Activated CD4-positive, alpha-beta memory T cell treated with anti-CD3 and anti-CD28 coated beads, Interleukin-2, amount 10 ng/mL, durations not matched to agents 7 days and 5 days (primary cell): ENCODE results near the gene FRMD4B. TPM values are rescaled to one million over a fixed set of nuclear protein-coding genes. Genes with fewer than 3 reads are reported as not detected.
A peak's percentile ranks its signal among the peaks of the same experiment; 100 is the strongest.

Experiments used
- CTCF ChIA-PET: fragments of 350-600 bp; sonication (Branson Sonifier 250); formaldehyde crosslinking; loops from one replicate; lab custom pipeline; 2021; ENCODE audit warnings: antibody characterized with exemption, inconsistent platforms; lab: Charles Lee
- POLR2A ChIA-PET: fragments of 350-600 bp; sonication (Branson Sonifier 250); formaldehyde crosslinking; loops from one replicate; lab custom pipeline; 2021; ENCODE audit warnings: antibody characterized with exemption; lab: Charles Lee
- DNase-seq: peaks from one replicate; pipeline ENCODE4 v3.0.0-alpha.2; 2020
- H3K27ac Mint-ChIP-seq: one replicate; pipeline ENCODE4 v1.8.0; 2021; ENCODE audit warnings: mild to moderate bottlenecking, mixed read lengths
- H3K27me3 Mint-ChIP-seq: one replicate; pipeline ENCODE4 v1.8.0; 2021; ENCODE audit warnings: mixed read lengths
- H3K36me3 Mint-ChIP-seq: one replicate; pipeline ENCODE4 v1.8.0; 2021; ENCODE audit warnings: low read depth, mixed read lengths
- H3K4me1 Mint-ChIP-seq: one replicate; pipeline ENCODE4 v1.8.0; 2021; ENCODE audit warnings: mixed read lengths
- H3K4me3 Mint-ChIP-seq: one replicate; pipeline ENCODE4 v1.8.0; 2021; ENCODE audit warnings: mild to moderate bottlenecking, mixed read lengths
- H3K9me3 Mint-ChIP-seq: one replicate; pipeline ENCODE4 v1.8.0; 2021; ENCODE audit warnings: mixed read lengths
- total RNA-seq, 2 experiments: library from RNA; stranded (reverse); gene quantifications; one replicate each; pipeline ENCODE4 v1.2.3, GENCODE V29; 2021

The FRMD4B gene
- total RNA-seq, 2 experiments from 2014 or later, result 69.5 to 72.4 TPM

GRCh38 chr3:69179740-69180372 lies 206.0 kb downstream of the FRMD4B start:
- peaks cover 50% of the 10 kb centered on the region for H3K4me1 Mint-ChIP-seq
- CTCF ChIA-PET, result interaction anchor here (1.2 to 1.9 kb wide), 3 partner anchors 14 to 20 kb away, joined by 3 to 5 read pairs (median 4); no protein-coding TSS in a partner anchor

GRCh38 chr3:69178838-69179739 lies 206.8 kb downstream of the FRMD4B start:
- no peaks in the 10 kb centered on the region for H3K27me3 Mint-ChIP-seq
- H3K4me1 Mint-ChIP-seq, result peaks cover 50% of the 10 kb centered on the region
- CTCF ChIA-PET, result interaction anchor here (1.2 to 1.9 kb wide), 5 partner anchors 14 to 130 kb away, joined by 3 to 5 read pairs (median 4); no protein-coding TSS in a partner anchor
- H3K9me3 Mint-ChIP-seq, result no peaks in the 10 kb centered on the region
- peaks cover 80% of the 10 kb centered on the region for H3K36me3 Mint-ChIP-seq
- H3K27ac Mint-ChIP-seq, result peak overlapping the region; percentile 12
- DNase-seq, result no peak
- POLR2A ChIA-PET, result interaction anchor here (0.7 to 1.3 kb wide), 5 partner anchors 19 to 127 kb away, joined by 3 to 4 read pairs (median 3); no protein-coding TSS in a partner anchor
- no peak overlapping the region for H3K4me3 Mint-ChIP-seq

More at GRCh38 chr3:69179740-69180372, 206.0 kb downstream of the FRMD4B start:
- Mint-ChIP-seq H3K36me3 (peaks cover 81% of the 10 kb centered on the region), H3K27me3 (no peaks in the 10 kb centered on the region), H3K27ac (no peak overlapping the region), H3K9me3 (no peaks in the 10 kb centered on the region), H3K4me3 (no peak overlapping the region)
- no peak for DNase-seq
- POLR2A ChIA-PET, result interaction anchor here (1.0 to 1.2 kb wide), 3 partner anchors 18 to 126 kb away, joined by 3 to 4 read pairs (median 3); no protein-coding TSS in a partner anchor

DNA sequence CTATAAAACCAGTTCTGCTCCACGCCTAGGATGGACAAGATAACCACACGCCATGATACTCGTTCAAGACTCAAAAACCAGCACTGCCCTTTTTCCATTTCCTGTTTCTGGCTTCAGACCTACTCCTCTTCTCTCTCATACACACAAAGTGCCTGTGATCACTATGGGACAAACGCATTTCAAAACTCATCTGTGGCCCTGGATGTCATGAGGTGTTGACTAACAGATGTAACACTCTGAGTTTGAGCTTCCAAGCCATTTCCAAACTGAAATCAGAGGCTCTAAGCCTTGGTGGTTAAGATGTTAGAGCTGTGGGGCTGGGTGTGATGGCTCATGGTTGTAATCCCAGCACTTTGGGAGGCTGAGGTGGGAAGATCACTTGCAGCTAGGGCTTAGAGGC lies 207.8 kb downstream of the FRMD4B start:
- H3K27me3 Mint-ChIP-seq, result no peaks in the 10 kb centered on the region
- H3K36me3 Mint-ChIP-seq, result peaks cover 85% of the 10 kb centered on the region
- H3K4me3 Mint-ChIP-seq, result no peak overlapping the region
- ChIA-PET POLR2A (interaction anchor here (0.8 to 1.3 kb wide), 2 partner anchors 11 to 127 kb away, joined by 3 read pairs; no protein-coding TSS in a partner anchor), CTCF (interaction anchor here (0.5 to 1.9 kb wide), 4 partner anchors 22 to 155 kb away, joined by 3 to 4 read pairs (median 4); no protein-coding TSS in a partner anchor)
- H3K4me1 Mint-ChIP-seq, result peaks cover 49% of the 10 kb centered on the region
- H3K9me3 Mint-ChIP-seq, result no peaks in the 10 kb centered on the region
- H3K27ac Mint-ChIP-seq, result no peak overlapping the region
- DNase-seq, result no peak

- no peak overlapping the region for H3K27ac Mint-ChIP-seq
- peaks cover 36% of the 10 kb centered on the region for H3K4me1 Mint-ChIP-seq
- DNase-seq, result no peak
- H3K36me3 Mint-ChIP-seq, result peaks cover 85% of the 10 kb centered on the region
- ChIA-PET POLR2A (interaction anchor here (1.4 to 1.6 kb wide), 2 partner anchors 25 to 110 kb away, joined by 3 to 4 read pairs; no protein-coding TSS in a partner anchor), CTCF (interaction anchor here (0.9 to 4.9 kb wide), 5 partner anchors 9 to 131 kb away, joined by 3 to 28 read pairs (median 4); no protein-coding TSS in a partner anchor)
- no peak overlapping the region for H3K4me3 Mint-ChIP-seq
- H3K9me3 Mint-ChIP-seq, result no peaks in the 10 kb centered on the region
- no peaks in the 10 kb centered on the region for H3K27me3 Mint-ChIP-seq
Observed at GRCh38 chr3:69174871-69175737, 210.8 kb downstream of the FRMD4B start.

DNA sequence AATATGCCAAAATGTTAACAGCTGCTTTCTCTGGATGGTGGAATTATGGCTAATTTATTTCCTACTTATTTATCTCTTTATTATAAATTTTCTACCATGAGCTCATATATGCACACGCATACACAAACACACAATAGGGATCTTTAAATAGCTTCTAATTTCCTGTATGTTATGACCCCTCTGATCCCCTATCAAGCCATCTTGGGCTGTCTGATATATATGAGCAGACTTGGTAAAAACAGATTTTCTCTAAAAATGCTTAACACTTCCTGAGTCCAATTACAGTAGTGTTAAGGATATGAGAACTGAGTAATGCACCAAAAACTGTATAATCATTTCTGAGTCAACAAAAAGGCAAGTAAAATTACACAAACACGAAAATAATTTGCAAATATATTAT lies 211.4 kb downstream of the FRMD4B start:
- no peaks in the 10 kb centered on the region for H3K27me3 Mint-ChIP-seq
- H3K9me3 Mint-ChIP-seq, result no peaks in the 10 kb centered on the region
- POLR2A ChIA-PET, result interaction anchor here (1.3 to 1.6 kb wide), 2 partner anchors 25 to 26 kb away, joined by 3 to 4 read pairs; no protein-coding TSS in a partner anchor
- peaks cover 31% of the 10 kb centered on the region for H3K4me1 Mint-ChIP-seq
- no peak overlapping the region for H3K27ac Mint-ChIP-seq
- CTCF ChIA-PET, result interaction anchor here (0.9 to 4.9 kb wide), 4 partner anchors 13 to 131 kb away, joined by 3 to 28 read pairs (median 4); no protein-coding TSS in a partner anchor
- H3K36me3 Mint-ChIP-seq, result peaks cover 85% of the 10 kb centered on the region
- no peak for DNase-seq
- H3K4me3 Mint-ChIP-seq, result no peak overlapping the region

DNA sequence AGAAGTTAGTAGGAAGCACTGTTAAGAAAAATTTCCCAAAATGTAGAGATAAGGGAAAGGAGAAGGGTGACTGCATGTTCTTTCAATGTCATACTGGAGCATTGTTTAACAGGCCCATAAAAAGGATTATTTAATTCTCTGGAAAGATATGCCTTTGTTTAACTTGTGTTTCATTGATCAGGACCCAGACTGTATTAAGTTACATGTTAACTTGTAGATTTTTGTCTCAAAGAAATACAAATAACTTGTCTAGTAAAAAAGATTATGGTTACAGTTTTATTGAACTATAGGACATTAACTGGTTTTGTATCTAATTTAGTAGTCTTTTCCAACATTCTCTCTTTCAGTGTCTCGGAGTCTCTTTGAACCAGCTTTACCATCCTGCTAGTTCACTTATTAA lies 213.8 kb downstream of the FRMD4B start:
- no peak overlapping the region for H3K4me3 Mint-ChIP-seq
- H3K27ac Mint-ChIP-seq, result no peak overlapping the region
- H3K4me1 Mint-ChIP-seq, result peaks cover 13% of the 10 kb centered on the region
- ChIA-PET POLR2A (interaction anchor here (1.3 to 1.6 kb wide), 2 partner anchors 9 to 138 kb away, joined by 3 read pairs; no protein-coding TSS in a partner anchor), CTCF (interaction anchor here (2.2 to 4.9 kb wide), 2 partner anchors 11 to 134 kb away, joined by 8 to 28 read pairs; no protein-coding TSS in a partner anchor)
- H3K9me3 Mint-ChIP-seq, result no peaks in the 10 kb centered on the region
- no peaks in the 10 kb centered on the region for H3K27me3 Mint-ChIP-seq
- peaks cover 79% of the 10 kb centered on the region for H3K36me3 Mint-ChIP-seq
- DNase-seq, result no peak

DNA sequence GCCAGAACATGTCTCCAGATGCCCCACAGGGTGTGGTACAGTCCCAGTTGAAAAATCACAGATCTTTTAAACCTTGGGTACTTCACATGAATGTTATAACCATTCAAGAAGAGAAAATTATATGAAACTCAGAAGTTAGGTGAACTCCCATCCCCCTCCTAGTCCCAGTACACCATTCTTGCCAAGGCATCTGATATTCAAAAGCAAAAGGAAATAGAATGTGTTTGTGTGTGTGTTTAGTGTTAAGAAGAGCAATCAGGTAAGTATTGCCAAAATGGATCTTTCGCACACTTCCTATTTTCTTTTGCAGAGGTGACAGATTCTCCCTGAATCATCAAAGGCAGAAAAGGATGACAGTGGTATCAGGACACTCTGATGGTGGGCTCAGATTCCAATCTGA lies 219.4 kb downstream of the FRMD4B start:
- Mint-ChIP-seq H3K4me1 (peaks cover 4% of the 10 kb centered on the region), H3K9me3 (no peaks in the 10 kb centered on the region), H3K36me3 (peaks cover 35% of the 10 kb centered on the region), H3K4me3 (no peak overlapping the region), H3K27me3 (no peaks in the 10 kb centered on the region), H3K27ac (no peak overlapping the region)
- ChIA-PET POLR2A (no interaction called here), CTCF (interaction anchor here (12.7 kb wide), 1 partner anchor 140 kb away, joined by 271 read pairs; no protein-coding TSS in a partner anchor)
- DNase-seq, result no peak

DNA sequence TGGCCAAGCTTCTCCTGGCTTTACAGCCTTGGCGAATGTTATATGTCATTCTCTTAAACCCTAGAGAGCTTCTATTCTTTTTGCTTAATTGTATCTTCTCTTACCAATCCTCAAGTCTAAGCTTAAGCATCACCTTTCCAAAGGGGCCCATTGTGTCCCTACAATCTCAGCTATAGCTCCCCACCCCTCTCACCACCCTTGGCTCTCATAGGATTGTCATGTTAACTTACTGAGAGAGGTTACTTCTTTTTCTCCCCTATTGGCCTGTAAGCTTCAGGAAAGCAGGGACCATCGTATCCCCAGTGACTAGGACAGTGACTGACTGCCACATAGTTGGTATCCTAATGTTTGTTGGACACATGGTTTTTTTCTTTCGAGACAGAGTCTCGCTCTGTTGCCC lies 220.1 kb downstream of the FRMD4B start:
- DNase-seq, result no peak
- H3K9me3 Mint-ChIP-seq, result no peaks in the 10 kb centered on the region
- H3K36me3 Mint-ChIP-seq, result peaks cover 28% of the 10 kb centered on the region
- H3K4me3 Mint-ChIP-seq, result no peak overlapping the region
- no peaks in the 10 kb centered on the region for H3K27me3 Mint-ChIP-seq
- POLR2A ChIA-PET, result interaction anchor here (1.2 kb wide), 1 partner anchor 26 kb away, joined by 3 read pairs; no protein-coding TSS in a partner anchor
- peaks cover 8% of the 10 kb centered on the region for H3K4me1 Mint-ChIP-seq
- CTCF ChIA-PET, result interaction anchor here (0.8 to 12.7 kb wide), 2 partner anchors 13 to 141 kb away, joined by 5 to 271 read pairs; no protein-coding TSS in a partner anchor
- H3K27ac Mint-ChIP-seq, result no peak overlapping the region

DNA sequence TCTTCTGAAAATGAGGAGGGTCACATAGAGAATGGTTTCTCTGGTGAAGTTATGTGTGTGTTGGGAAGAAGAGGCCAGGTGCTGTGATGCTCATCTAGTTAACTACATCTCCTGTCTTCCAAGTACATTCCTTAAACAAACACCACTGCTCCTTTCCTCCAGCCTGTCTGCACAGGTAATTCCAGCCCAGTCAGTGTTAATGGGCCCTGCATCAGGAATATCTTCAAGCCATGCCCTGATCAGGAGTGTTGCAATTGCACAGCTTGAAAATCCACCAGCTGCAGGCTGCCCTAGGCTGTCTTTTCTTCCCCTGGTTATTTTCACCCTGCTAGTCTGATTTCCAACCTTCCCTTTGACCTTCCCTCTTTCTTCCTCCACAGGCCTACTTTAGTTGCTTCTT lies 221.6 kb downstream of the FRMD4B start:
- Mint-ChIP-seq H3K9me3 (no peaks in the 10 kb centered on the region), H3K27me3 (no peaks in the 10 kb centered on the region), H3K4me3 (no peak overlapping the region), H3K36me3 (peaks cover 14% of the 10 kb centered on the region), H3K4me1 (peaks cover 15% of the 10 kb centered on the region), H3K27ac (no peak overlapping the region)
- no peak for DNase-seq
- ChIA-PET CTCF (interaction anchor here (12.7 kb wide), 1 partner anchor 143 kb away, joined by 271 read pairs; no protein-coding TSS in a partner anchor), POLR2A (no interaction called here)

- Mint-ChIP-seq H3K27ac (no peak overlapping the region), H3K4me3 (no peak overlapping the region), H3K27me3 (peaks cover 2% of the 10 kb centered on the region), H3K36me3 (peaks cover 4% of the 10 kb centered on the region), H3K4me1 (peaks cover 15% of the 10 kb centered on the region), H3K9me3 (no peaks in the 10 kb centered on the region)
- CTCF ChIA-PET, result interaction anchor here (0.7 to 12.7 kb wide), 22 partner anchors 9 to 279 kb away, joined by 3 to 271 read pairs (median 6); partner anchors contain the start of gene FRMD4B
- DNase-seq, result no peak
- POLR2A ChIA-PET, result interaction anchor here (0.7 to 2.7 kb wide), 6 partner anchors 10 to 144 kb away, joined by 3 to 15 read pairs (median 4); no protein-coding TSS in a partner anchor
Observed at GRCh38 chr3:69162308-69162980, 223.4 kb downstream of the FRMD4B start.
